Subcutaneous adipose tissue (tissue), 4 donors: ENCODE measurements around the gene RNF126. TPM values are rescaled to one million over a fixed set of nuclear protein-coding genes. Genes with fewer than 3 reads are reported as not detected.

Experiments
- CTCF ChIP-seq: fragments of 450-650 bp; IDR thresholded peaks from one replicate; pipeline ENCODE4 v1.5.1; 2016; ENCODE audit warnings: low read depth, mild to moderate bottlenecking, control low read depth, antibody characterized with exemption, moderate library complexity
- total RNA-seq, 4 donors: library from RNA; depleted of rRNA; stranded (reverse); fragments of >200 nt; gene quantifications; one replicate each; pipeline ENCODE4 v1.1.0, GENCODE V29; 2016

RNF126 gene
- total RNA-seq, 4 donors from 2014 or later = 23.3 to 85.9 (median 31.1) TPM

DNA sequence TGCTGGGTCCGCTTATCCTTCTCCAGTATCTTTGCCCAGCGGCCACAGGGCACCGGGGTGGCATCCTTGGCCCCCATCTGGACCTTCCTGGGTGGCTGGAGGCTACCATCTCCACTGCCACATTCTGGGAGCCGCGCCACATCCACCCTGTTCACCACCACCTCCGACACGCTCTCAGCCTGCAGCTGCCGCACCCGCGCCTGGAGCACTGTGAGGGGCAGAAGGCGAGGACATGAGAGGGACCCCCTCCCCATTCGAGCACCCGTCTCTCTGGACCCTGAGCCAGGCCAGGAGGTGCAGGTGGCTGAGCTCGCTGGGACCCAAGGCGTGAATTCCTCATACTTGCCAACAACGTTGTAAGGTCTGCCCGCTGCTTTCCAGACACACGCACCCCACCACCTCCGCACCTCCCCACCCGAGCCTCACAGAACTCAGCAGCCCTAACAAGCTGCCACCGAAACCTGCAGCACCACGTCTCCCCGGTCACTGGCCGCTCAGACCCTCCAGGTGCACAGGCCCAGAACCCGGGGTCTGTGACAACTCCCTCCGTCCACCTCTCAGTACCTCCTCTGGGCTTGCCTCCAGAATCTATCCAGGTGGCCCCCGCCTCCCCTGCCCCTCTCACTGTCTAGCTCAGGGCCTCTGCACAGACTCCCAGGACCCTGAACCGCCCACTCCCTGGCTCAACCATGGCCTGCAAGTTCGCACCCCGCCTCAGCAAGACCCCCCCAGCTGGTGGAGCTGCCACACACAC lies 32.9 kb downstream of the RNF126 start:
- TF ChIP-seq CTCF = no peak

GRCh38 chr19:628168-628567 lies 34.8 kb downstream of the RNF126 start:
- no peak for TF ChIP-seq CTCF

- TF ChIP-seq CTCF = no peak
Observed at GRCh38 chr19:625257-625656, 37.8 kb downstream of the RNF126 start.

GRCh38 chr19:624433-625109 lies 38.4 kb downstream of the RNF126 start:
- TF ChIP-seq CTCF = no peak

DNA sequence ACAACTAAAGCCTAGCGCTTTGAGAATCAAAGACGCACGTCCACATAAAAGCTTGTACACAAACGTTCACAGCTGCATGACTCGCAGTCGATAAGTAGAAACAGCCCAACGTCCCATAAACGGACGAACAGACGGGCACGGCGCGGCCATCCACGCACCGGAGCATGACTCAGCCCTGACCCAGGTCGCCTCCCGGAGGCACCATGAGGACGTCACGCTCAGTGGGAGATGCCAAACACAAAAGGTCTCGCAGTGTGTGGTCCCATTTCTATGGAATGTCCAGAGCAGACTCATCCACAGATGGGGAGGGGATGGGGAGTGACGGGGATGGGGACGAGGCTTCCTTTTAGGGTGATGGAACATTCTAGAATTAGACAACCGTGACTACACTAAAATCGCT lies 39.0 kb downstream of the RNF126 start:
- TF ChIP-seq CTCF = no peak

DNA sequence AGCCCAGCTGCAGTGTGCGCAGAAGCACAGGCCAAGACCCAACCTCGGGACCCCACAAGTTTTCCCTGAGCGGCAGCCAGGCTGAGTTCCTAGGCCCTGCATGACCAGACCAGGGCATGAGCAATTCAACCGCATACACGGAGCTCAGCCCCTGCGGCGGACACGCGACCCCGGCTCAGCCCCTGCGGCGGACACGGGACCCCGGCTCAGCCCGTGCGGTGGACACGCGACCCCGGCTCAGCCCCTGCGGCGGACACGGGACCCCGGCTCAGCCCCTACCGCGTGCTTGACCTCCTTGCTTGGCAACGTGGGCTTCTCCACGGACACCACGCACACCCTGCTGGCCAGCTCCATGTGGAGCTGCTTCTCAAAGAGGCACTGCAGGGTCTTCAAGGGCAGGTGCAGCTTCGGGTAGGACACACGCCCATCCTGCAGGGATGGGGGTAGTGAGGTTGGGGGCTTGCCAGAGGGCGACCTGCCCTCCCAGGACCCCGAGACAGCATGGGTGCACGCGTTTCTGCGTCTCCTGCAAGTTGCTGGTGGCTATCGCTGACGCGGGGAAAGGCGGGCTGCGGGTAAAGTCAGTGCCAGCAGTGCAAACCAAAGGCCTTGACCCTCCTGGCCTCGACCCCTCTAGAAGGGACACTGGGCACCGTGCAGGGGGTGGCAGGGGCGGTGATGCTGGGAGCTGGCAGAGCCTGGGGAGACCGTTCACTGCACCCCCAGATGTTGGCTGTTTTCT lies 39.7 kb downstream of the RNF126 start:
- TF ChIP-seq CTCF = no peak

GRCh38 chr19:622666-623065 lies 40.3 kb downstream of the RNF126 start:
- TF ChIP-seq CTCF = no peak
